GM19023 (cell line): Measurements from ENCODE around the gene RALB.
A peak's percentile ranks its signal among the peaks of the same experiment; 100 is the strongest.
"Not testable (repeated sequence)": the region's sequence is repeated elsewhere in the genome, so short reads cannot be mapped to it uniquely, and the experiment has no call there.

Source experiments
- ATAC-seq: cut with Tn5 transposase; IDR thresholded peaks from one replicate; pipeline ENCODE4 v1.9.1; 2021; ENCODE audit warnings: mild to moderate bottlenecking, moderate library complexity; ENCODE audit not compliant: unreplicated experiment

Gene RALB

DNA sequence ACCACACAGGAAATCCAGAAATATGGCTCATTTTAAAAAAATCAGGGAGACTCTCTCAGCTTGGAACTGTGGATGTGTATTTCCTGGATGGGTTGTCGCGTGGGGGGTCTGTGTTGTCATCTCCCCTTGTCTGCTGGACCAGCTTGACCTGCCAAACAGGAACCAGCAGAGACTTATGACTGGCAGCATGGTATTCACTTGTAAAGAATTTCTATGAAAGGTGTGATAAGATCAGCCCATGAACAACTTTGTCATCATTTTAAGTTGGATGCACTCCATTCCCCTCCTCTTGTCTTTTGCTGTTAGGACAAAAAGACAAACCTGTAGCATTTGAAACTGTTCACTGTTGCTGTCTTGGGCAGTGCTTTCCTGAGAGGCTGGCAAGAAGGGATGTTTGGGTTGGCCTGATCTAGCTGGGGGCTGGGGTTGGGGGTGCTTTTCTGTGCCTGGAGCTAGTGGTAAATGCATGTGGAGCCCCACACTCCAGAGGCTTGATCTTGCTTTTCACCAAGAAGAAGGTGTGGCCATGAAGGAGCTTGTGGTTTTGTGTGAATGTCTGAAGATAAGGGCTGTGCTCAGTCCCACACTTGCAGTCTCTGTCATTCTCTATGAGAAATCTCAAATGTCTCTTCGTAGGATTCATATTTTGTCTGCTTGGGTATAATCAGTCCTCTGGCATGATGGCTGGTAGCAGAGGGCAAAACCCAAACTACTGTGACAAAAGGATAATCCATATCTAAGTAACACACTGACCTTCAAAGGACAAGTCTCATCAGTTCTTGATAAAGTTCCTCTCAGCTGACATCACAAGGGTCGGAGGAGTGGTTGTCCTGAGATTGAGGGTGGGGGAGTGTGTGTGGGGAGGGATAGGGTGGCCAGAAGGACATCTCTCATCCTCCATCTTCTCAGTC is 39.0 kb downstream of the RALB start:
- ATAC-seq = no peak

DNA sequence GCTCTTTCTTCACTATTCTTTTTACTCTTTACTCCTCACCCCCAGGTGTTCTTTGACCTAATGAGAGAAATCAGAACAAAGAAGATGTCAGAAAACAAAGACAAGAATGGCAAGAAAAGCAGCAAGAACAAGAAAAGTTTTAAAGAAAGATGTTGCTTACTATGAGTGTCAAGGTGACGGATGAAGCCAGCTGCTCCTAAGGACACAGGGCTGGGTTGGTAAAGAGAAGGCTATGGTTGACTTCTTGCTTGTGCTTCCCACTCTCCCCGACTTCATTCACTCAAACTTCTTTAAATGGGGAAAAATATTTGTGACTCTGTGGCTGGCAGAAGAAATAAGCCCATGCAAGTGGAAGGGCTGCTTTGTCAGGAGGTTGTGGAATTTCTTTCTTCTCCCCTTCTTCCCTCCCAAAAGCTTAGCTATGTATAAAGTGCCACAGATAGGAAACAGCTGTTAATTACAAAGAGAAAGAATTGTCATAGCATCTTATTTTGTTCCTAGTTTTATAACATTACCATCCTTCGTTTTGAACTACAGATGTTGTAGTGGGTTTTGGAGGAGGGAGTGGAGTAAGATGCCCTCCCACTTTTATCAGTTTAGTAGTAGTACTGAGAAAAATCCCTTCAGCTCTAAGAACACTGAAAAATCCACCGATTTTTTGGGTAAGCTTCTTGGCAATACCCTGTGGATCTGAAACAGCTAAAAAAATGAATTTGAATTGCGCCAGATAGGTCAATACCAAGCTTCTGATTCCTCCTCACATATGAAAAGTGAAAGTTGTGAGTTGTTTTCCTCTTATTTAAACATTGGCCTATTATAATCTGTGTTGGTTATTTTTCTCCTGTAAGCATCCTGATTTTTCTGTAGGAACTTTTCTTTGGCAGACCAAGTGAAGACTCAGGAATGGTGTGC is 40.7 kb downstream of the RALB start:
- peak; percentile 31 for ATAC-seq

DNA sequence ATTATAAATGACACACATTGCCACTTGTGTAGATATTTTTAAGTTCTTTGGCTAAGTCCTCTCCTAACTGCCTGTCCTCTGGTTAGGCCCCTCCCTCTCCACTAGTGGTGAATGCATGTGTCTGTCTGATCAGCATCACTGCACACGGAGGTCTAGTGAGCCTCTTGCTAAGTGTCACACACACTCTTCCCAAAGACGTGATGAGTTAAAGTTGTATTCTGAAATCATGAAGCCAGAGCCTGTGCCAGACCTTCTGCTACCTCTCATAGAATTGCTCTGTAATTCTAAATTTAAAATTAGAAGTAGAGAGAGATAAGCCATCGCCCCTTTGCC is 41.3 kb downstream of the RALB start:
- peak; percentile 87 for ATAC-seq

DNA sequence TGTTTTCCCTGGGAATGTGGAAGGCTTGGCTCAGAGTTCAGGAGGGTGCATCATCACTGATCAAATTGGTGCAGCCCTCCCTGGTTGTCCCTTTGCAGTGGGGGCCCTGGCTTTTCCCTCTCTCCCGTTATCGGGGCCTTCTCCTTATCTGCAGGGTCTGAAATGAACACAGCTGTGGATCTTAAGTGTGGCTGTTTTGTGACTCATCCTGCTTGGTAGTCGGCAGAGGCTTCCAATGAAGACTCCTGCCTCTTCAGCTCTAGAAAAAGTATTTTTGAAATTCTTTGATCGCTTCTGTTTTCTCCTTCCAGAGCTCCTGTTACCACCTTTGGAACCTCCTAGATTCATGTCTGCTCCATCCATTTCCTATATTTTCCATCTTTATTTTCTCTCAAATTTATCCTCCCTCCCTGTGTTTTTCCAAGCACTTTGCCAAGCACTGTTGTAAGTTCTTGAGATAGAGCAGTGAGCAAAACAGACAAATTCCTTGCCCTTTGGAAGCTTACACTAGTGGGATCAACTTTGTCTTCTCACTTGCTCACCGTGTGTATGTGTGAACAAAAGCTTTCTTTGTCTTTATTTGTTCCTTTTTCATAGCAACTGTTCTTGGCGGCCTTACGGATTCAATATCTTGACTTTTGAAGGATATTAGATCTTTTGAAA is 45.7 kb downstream of the RALB start:
- ATAC-seq = no peak

DNA sequence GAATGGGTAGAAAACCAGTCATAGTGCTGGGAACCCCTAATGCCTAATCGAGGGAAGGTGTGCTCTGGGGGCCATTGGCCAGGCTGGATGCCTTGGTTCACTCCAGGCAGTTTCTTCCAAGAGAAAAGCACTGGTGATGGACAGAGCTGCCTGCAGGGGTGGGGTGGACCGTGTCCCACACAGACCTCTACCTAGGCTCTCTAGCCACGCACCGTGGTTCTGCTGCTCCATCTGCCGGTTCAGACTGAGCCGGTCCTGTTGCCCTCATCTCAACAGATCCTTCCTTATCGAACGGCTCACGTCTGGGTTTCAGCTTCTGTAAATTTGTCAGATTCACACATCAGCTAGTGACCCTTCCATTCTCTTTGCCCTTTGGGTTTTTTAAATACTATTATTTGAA is 46.4 kb downstream of the RALB start:
- no peak for ATAC-seq

DNA sequence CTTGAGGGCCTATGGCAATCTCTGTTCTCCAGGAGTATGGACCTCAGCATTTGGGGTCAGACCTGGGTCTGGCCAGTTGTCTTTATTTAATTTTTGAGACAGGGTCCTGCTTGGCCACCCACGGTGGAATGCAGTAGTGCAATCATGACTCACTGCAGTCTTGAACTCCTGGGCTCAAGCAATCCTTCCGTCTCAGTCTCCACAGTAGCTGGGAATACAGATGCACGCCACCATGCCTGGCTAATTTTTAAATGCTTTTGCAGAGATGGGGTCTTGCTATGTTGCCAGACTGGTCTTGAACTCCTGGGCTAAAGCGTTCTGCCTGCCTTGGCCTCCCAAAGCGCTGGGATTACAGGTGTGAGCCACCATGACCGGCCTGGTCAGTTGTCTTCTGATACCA is 46.9 kb downstream of the RALB start:
- ATAC-seq = no peak

DNA sequence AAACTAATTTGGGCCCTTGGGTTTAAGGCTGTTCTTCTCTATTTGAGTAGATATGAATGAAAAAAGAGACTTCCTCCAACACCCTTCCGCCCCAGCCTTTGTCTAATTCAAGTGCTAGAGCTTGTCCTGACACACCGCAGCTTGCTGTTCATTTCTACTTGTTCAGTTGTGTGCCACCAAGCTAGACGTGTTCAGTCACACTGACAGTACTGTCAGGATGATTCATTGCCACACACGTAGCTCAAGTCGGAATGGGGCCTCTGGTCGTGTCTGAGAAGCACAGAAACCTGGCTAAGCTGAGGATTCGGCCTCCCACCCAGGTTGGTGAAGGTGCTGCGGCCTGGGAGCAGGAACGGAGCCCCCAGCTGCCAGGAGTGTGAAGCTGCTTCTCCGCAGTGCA is 47.7 kb downstream of the RALB start:
- no peak for ATAC-seq

DNA sequence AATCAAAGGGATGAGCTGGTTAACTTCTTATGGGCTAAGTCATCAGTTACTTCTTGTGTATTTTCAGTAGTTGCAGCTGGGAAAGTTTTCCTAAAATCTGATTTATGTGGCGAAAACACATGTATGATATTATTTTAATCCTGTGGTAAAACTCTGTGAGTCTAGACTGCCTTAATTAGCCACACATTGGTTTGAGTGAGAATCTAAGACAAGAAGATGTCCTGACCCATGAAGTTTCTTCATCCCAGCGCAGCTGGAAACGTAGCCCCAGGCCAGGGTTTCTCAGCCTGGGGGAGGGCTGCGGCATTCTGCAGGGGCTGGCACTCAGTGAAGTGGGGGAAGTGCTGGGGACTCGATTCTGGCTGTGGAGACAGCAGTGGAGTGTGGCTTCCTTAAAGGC is 48.6 kb downstream of the RALB start:
- ATAC-seq = no peak

DNA sequence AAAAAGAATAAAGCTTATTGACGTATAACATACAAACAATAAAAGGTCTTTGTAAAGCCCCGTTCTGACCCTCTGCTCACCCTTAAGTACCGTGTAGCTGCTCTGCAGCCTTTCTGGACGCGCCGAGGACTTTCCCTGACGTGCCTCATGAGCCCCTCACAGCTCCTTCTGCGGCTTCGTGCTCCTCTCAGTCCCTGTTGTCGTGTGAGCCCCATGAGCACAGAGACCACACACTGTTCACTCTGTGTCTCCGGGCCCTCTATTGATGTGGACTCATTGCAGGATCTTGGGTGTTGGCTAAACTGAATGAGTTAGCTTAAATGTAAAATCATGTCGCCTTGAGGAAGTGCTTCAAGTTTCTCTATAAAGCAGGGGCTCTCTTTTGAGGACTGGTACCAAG is 49.6 kb downstream of the RALB start:
- ATAC-seq = no peak

DNA sequence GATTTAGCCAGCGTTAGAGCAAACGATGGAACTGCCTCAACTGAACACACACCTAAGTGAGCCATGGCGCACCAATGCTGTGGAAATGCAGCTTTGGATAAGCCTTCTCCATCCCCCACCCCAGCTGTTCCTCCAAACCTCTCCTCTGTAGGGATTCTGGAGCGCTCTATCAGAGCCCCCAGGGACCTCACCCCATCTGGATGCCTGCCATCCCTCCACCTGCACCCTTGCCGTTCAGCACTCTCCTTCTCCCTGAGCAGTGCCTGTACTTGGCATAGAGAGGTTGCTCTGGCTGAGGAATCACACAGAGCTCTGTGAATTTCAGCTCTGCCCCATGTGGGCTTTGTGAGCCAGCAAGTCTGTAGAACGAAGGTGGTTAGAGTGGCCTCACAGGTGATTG is 50.5 kb downstream of the RALB start:
- no peak for ATAC-seq

DNA sequence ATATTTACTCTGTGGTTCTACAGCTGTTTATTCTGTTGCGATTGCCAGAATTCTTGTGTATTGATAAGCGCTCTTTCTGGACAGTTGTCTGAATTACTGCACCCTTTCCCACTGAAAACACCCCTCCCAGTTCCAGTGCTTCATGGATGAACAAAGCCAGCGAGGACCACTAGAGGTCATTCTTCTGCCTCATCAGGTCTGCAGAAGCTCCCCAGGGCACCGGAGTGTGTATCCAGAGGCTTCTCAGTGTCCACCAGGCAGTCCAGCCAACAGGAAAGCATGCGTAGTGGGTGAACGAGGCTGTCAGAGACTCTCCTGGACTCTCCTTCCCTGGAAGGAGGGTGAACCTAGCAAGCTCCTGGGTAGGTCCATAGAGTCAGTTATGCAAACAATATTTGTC is 52.6 kb downstream of the RALB start:
- no peak for ATAC-seq

DNA sequence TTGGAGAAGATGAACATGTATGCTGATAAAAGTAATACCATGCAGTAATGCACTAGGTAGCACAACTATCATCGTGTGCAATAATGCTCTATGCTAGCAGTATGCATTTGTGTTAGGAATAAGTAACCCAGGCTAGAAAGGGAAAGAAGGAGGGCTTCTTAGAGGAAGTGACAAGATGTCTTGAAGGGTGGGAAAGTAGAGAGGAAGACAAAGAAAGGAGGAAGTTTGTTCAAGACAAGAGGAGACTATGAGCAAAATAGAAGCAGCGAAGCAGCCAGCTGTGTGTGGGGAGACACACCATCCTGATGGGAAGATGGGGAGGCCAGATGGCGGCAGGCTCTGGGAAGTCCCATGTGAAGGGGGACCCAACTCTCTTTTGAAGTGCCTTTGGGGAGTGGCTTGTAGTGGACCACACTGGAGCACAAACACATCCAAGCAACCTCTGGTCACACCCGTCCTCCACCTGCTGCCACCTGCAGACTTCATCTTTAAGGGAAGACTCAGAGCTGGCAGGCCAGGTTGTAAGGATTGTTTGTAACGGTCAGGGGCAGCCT is 53.4 kb downstream of the RALB start:
- ATAC-seq = no peak

DNA sequence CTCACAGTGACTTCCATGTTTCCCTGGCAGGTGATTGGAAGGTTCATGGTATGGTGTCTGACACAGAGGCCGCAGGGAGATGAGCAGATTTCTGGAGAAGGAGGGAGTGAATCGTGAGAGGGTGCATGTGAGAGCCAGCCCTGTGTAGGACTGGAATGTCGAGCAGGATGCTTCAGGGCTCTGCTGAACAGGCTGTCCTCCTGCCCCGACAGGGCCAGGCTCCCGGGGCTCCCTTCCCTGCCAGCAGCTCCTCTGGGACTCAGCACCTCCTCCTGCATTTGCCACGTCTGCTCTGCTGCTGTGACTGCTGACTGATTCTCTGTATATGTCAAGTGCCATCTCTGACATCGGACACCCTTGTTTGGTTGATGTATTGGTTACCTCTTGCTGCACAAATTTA is 54.8 kb downstream of the RALB start:
- no peak for ATAC-seq

DNA sequence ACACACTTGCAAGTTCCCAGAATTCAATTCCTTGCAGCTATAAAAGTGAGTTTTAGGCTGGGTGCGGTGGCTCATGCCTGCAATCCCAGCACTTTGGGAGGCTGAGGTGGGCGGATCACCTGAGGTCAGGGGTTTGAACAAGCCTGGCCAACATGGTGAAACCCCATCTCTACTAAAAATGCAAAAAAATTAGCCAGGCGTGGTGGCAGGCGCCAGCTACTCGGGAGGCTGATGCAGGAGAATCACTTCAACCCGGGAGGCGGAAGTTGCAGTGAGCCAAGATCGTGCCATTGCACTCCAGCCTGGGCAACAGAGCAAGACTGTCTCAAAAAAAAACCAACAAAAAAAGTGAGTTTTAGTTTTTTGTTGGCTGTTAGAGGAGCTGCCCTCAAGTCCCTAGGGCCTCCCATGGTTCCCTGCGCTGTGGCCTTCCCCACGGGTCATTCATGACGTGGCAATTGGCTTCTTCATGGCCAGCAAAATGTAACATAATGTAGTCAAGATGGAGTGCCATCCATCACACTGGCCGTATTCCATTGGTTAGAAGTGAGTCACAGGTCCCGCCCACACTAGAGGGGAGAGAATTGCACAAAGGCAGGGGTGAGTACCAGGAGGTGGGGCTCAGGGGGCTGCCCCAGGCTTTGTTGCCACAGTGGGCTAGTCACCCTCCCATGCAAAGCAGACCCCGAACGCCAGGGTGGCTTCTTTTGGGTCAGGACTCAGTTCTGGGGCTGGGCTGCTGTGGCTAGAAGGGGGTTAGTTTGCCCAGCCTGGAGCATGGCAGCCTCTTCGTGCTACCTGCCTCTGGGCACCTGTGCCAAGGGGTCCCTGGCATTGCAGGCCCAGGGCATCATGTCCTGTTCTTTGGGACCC is 55.6 kb downstream of the RALB start:
- peak; percentile 42 for ATAC-seq

DNA sequence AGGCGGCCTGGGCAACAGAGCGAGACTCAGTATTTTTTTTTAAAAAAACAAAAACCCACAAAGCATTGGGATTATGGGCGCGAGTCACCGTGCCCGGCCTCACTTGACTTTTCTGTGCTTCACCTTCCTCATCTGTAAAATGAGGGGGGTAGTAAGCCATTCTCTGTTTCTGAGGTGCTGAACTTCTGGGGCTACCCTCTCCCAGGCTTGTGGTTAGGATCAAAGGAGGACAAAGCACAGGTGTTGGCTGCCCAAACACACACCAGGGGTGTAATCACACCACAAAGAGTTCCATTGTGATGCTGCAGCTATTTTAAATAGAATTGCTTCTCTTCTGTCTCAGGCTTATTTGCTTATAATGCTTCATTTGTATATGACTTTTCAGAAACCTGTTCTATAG is 57.5 kb downstream of the RALB start:
- peak; percentile 40 for ATAC-seq

DNA sequence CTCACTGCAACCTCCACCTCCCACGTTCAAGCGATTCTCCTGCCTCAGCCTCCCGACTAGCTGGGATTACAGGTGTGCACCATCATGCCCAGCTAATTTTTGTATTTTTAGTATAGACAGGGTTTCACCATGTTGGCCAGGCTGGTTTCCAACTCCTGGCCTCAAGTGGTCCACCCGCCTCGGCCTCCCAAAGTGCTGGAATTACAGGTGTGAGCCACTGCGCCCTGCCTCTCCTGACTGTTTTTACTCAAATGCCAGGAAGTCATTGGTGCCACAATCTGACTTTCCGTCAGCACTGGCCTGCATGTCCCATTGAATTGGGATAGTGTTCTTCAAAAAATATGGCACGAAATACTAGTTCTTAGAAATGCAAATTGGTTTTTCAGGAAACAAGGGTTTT is 58.2 kb downstream of the RALB start:
- ATAC-seq = not testable (repeated sequence)

DNA sequence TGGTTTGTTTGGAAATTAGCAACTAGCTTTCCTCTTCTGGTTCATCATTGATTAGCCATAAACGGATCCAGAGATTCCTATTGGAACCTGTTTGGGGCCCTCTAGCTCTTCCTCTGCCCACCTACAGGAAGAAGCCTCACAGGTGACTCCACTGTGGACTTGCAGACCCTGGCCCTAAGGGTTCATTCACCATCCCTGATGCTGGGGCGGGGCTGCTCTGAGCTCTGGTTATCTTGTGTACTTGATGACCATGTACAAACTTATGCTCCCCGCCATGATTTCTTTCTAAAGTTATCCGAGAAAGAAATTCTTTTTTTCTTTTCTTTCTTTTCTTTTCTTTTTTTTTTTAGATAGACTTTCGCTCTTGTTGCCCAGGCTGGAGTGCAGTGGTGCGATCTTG is 59.4 kb downstream of the RALB start:
- no peak for ATAC-seq

DNA sequence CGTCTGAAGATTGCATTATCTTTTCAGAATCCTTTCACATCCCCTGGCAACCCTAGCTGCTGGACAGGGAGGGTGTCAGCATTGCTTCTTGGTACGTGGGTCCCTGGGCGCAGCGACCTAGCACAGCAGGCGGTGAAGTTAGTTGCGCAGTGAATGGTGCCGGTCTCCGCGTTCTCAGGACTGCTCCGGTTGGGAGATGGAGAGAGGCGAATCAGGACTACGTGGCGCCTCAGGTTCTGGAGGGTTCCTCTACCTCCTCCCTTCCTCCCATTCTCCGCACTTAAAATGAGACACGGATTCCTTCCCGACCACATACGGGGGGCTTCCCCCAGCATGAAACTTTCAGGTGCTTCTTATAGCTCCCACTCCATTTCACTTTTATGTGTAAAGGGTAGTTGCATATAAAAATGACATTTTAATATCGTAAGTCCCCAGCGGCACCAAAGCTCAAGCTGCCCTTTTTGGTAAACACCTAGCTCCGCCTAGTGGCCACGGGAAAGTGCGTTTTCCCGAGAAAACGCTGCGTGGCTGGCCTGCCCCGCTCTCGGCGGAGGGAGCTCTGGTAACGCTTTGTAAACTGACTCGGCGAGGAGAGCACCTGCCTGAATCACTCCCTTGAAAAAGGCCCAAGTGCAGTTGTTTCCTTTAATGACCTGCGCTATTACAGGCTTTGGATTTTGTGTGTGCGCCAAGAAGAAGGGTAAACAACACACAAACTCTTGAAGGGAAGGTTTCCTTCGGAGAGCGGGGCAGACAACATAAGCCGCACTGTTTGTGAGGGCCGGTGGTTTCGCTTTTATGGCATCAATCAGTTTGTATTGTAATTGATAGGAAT is 60.4 kb downstream of the RALB start:
- ATAC-seq = peak; percentile 39
